Measurements from ENCODE around the gene CDADC1.

DNA sequence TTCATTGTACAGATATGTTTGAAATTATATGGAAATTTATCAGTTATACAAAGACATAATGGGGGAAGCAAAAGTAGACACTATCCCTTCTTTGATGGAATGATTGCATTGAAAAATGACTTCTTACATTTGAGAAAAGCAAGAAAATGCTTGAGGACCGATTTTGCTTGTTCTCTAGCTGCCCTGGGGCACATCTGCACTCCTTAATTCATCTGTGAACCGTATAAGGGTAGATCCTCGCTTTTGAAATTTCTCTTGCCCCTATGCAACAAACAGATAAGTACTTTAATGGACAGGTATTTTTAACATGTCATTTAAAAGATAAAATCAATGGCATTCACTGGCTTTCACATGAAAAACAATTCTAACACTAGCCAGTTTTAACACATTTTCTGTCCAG is 41.1 kb upstream of the CDADC1 start:
- TF ChIP-seq, protein P1, sequence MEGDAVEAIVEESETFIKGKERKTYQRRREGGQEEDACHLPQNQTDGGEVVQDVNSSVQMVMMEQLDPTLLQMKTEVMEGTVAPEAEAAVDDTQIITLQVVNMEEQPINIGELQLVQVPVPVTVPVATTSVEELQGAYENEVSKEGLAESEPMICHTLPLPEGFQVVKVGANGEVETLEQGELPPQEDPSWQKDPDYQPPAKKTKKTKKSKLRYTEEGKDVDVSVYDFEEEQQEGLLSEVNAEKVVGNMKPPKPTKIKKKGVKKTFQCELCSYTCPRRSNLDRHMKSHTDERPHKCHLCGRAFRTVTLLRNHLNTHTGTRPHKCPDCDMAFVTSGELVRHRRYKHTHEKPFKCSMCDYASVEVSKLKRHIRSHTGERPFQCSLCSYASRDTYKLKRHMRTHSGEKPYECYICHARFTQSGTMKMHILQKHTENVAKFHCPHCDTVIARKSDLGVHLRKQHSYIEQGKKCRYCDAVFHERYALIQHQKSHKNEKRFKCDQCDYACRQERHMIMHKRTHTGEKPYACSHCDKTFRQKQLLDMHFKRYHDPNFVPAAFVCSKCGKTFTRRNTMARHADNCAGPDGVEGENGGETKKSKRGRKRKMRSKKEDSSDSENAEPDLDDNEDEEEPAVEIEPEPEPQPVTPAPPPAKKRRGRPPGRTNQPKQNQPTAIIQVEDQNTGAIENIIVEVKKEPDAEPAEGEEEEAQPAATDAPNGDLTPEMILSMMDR (IDR thresholded peaks at IDR 0.05) = no peak
- TF ChIP-seq EP300 (IDR thresholded peaks at IDR 0.05) = no peak

Measured in sigmoid colon (tissue), 4 donors.